ENCODE measurements around the gene ART1. TPM values are rescaled to one million over a fixed set of nuclear protein-coding genes. Genes with fewer than 3 reads are reported as not detected.

The ART1 gene
- total and polyA plus RNA-seq, 2 of the 8 experiments (the other 6 are each of a cell fraction or from before 2014, with no cell fraction given) = not detected

DNA sequence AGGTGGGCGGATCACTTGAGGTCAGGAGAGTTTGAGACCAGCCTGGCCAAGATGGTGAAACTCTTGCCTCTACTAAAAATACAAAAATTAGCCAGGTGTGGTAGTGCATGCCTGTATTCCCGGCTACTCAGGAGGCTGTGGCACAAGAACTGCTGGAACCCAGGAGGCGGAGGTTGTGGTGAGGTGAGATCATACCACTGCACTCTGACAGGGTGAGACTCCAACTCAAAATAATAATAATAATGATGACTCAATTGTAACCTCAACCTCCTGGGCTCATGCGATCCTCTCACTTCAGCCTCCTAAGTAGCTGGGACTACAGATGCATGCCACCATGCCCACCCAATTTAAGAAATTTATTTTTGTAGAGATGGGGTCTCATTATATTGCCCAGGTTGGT lies 41.8 kb downstream of the ART1 start:
- Histone ChIP-seq H3K27me3 (replicated peaks in 1 of 4; ENCODE audit: control insufficient read depth in 3 of 4, extremely low read depth in 1 of 4, insufficient read depth in 3 of 4, low read length in 3 of 4) (no peaks in the 10 kb centered on the region), H3K79me2 (ENCODE audit: control insufficient read depth in 1 of 2, insufficient read depth in 2 of 2, low read length in 2 of 2) (no peaks in the 10 kb centered on the region), H4K5ac (ENCODE audit: insufficient read length, low read depth, low read length) (no peak overlapping the region), H3K4me2 (ENCODE audit: insufficient read depth in 1 of 2, low read depth in 2 of 2, low read length in 2 of 2) (no peak overlapping the region), H3K9me3 (ENCODE audit: insufficient read depth in 2 of 2, low read depth in 1 of 2, low read length in 1 of 2) (no peaks in the 10 kb centered on the region), H3K27ac (ENCODE audit: low read depth, low read length) (no peak overlapping the region), H3K18ac (ENCODE audit: extremely low read depth, low read length) (no peak overlapping the region), H2AK5ac (ENCODE audit: low read depth, low read length) (no peak overlapping the region), H3K4me1 (replicated peaks in 1 of 4; ENCODE audit: control insufficient read depth in 3 of 4, insufficient read depth in 4 of 4, low read length in 3 of 4) (no peaks in the 10 kb centered on the region), H3K79me1 (ENCODE audit: low read depth, low read length) (no peaks in the 10 kb centered on the region), H3K23ac (ENCODE audit: insufficient read length) (no peak overlapping the region), H2BK12ac (ENCODE audit: low read depth, low read length) (no peak overlapping the region), H3K4ac (replicated peaks; ENCODE audit: insufficient read length, low read depth, low read length) (no peak overlapping the region), H2AFZ (ENCODE audit: low read length) (no peak overlapping the region), H4K8ac (ENCODE audit: extremely low read depth, insufficient read depth, low read length) (no peak overlapping the region), H2BK5ac (ENCODE audit: low read depth, low read length) (no peak overlapping the region), H3K4me3 (ENCODE audit: extremely low read depth in 1 of 4, insufficient read depth in 2 of 4, low read depth in 3 of 4, low read length in 4 of 4) (no peak overlapping the region), H4K20me1 (replicated peaks in 1 of 2; ENCODE audit: control insufficient read depth in 1 of 2, insufficient read depth in 2 of 2, low read length in 2 of 2) (peaks cover 0 to 2% of the 10 kb centered on the region in 2 experiments), H2BK120ac (replicated peaks; ENCODE audit: low read depth, low read length) (no peak overlapping the region), H2BK20ac (ENCODE audit: low read length) (no peak overlapping the region), H2BK15ac (ENCODE audit: low read length) (no peak overlapping the region), H3K56ac (replicated peaks; ENCODE audit: insufficient read length, low read depth, low read length) (no peak overlapping the region), H3K36me3 (ENCODE audit: control insufficient read depth in 2 of 4, insufficient read depth in 4 of 4, low read length in 3 of 4) (peaks cover 31 to 84% (median 57%) of the 10 kb centered on the region in 4 experiments), H3K14ac (ENCODE audit: insufficient read length) (no peak overlapping the region), H3K9ac (replicated peaks in 1 of 4; ENCODE audit: extremely low read depth in 1 of 4, low read depth in 3 of 4, low read length in 3 of 4) (no peak overlapping the region), H3K23me2 (ENCODE audit: low read depth, low read length) (no peaks in the 10 kb centered on the region), H4K91ac (replicated peaks; ENCODE audit: insufficient read length, low read length) (no peak overlapping the region)
- POLR2A ChIA-PET (ENCODE audit: partially characterized antibody) = no interaction called here
- CTCF ChIA-PET (ENCODE audit: partially characterized antibody) = no interaction called here
- FAIRE-seq (no peak), DNase-seq (ENCODE audit: low read depth in 1 of 2, low spot score in 2 of 2) (no peak)
- WGBS, 2 experiments (ENCODE audit: extremely low coverage in 1 of 2, insufficient coverage in 1 of 2, insufficient read length in 1 of 2, insufficient replicate concordance in 2 of 2, low coverage in 1 of 2, low lambda C conversion rate in 2 of 2, missing lambda C conversion rate in 1 of 2) = 90% methylated on average over 3 of the region's 4 CpGs; no CpG with 5 or more reads in 1 of the 2 experiments
- TF ChIP-seq, protein P1, sequence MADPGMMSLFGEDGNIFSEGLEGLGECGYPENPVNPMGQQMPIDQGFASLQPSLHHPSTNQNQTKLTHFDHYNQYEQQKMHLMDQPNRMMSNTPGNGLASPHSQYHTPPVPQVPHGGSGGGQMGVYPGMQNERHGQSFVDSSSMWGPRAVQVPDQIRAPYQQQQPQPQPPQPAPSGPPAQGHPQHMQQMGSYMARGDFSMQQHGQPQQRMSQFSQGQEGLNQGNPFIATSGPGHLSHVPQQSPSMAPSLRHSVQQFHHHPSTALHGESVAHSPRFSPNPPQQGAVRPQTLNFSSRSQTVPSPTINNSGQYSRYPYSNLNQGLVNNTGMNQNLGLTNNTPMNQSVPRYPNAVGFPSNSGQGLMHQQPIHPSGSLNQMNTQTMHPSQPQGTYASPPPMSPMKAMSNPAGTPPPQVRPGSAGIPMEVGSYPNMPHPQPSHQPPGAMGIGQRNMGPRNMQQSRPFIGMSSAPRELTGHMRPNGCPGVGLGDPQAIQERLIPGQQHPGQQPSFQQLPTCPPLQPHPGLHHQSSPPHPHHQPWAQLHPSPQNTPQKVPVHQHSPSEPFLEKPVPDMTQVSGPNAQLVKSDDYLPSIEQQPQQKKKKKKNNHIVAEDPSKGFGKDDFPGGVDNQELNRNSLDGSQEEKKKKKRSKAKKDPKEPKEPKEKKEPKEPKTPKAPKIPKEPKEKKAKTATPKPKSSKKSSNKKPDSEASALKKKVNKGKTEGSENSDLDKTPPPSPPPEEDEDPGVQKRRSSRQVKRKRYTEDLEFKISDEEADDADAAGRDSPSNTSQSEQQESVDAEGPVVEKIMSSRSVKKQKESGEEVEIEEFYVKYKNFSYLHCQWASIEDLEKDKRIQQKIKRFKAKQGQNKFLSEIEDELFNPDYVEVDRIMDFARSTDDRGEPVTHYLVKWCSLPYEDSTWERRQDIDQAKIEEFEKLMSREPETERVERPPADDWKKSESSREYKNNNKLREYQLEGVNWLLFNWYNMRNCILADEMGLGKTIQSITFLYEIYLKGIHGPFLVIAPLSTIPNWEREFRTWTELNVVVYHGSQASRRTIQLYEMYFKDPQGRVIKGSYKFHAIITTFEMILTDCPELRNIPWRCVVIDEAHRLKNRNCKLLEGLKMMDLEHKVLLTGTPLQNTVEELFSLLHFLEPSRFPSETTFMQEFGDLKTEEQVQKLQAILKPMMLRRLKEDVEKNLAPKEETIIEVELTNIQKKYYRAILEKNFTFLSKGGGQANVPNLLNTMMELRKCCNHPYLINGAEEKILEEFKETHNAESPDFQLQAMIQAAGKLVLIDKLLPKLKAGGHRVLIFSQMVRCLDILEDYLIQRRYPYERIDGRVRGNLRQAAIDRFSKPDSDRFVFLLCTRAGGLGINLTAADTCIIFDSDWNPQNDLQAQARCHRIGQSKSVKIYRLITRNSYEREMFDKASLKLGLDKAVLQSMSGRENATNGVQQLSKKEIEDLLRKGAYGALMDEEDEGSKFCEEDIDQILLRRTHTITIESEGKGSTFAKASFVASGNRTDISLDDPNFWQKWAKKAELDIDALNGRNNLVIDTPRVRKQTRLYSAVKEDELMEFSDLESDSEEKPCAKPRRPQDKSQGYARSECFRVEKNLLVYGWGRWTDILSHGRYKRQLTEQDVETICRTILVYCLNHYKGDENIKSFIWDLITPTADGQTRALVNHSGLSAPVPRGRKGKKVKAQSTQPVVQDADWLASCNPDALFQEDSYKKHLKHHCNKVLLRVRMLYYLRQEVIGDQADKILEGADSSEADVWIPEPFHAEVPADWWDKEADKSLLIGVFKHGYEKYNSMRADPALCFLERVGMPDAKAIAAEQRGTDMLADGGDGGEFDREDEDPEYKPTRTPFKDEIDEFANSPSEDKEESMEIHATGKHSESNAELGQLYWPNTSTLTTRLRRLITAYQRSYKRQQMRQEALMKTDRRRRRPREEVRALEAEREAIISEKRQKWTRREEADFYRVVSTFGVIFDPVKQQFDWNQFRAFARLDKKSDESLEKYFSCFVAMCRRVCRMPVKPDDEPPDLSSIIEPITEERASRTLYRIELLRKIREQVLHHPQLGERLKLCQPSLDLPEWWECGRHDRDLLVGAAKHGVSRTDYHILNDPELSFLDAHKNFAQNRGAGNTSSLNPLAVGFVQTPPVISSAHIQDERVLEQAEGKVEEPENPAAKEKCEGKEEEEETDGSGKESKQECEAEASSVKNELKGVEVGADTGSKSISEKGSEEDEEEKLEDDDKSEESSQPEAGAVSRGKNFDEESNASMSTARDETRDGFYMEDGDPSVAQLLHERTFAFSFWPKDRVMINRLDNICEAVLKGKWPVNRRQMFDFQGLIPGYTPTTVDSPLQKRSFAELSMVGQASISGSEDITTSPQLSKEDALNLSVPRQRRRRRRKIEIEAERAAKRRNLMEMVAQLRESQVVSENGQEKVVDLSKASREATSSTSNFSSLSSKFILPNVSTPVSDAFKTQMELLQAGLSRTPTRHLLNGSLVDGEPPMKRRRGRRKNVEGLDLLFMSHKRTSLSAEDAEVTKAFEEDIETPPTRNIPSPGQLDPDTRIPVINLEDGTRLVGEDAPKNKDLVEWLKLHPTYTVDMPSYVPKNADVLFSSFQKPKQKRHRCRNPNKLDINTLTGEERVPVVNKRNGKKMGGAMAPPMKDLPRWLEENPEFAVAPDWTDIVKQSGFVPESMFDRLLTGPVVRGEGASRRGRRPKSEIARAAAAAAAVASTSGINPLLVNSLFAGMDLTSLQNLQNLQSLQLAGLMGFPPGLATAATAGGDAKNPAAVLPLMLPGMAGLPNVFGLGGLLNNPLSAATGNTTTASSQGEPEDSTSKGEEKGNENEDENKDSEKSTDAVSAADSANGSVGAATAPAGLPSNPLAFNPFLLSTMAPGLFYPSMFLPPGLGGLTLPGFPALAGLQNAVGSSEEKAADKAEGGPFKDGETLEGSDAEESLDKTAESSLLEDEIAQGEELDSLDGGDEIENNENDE (IDR thresholded peaks at IDR 0.05; ENCODE audit: insufficient replicate concordance, low read length) = no peak

Data from H1 (cell line).